Stomach (tissue), 9 donors: ENCODE data around the gene ANKS1A. TPM values are rescaled to one million over a fixed set of nuclear protein-coding genes. Genes with fewer than 3 reads are reported as not detected.
A peak's percentile ranks its signal among the peaks of the same experiment; 100 is the strongest.

Source experiments
- DNase-seq, 2 donors: peaks; one replicate each; pipeline versions ENCODE4 v3.0.0 to v3.0.0-alpha.2; 2013 to 2019
- H3K27ac ChIP-seq, 5 donors: fragments of 200-600 bp in 4 of 5; sonication (generic) in 4 of 5; one replicate each; pipeline ENCODE4 v1.5.1; 2013 to 2019; ENCODE audit warnings: mild to moderate bottlenecking in 1 of 5, moderate library complexity in 1 of 5
- H3K27me3 ChIP-seq, 3 donors: fragments of 200-600 bp; sonication (generic); one replicate each; pipeline ENCODE4 v1.5.1; 2017 to 2019; ENCODE audit warnings: mixed run types in 1 of 3
- H3K36me3 ChIP-seq, 4 donors: fragments of 200-600 bp; sonication (generic); 1 replicate in 3 of 4; 2 replicates in 1 of 4; pipeline ENCODE4 v1.5.1; 2016 to 2019
- H3K4me1 ChIP-seq, 4 donors: fragments of 200-600 bp; sonication (generic); one replicate each; pipeline ENCODE4 v1.5.1; 2016 to 2019
- H3K4me3 ChIP-seq, 4 donors: fragments of 200-600 bp; sonication (generic) in 3 of 4; one replicate each; pipeline ENCODE4 v1.5.1; 2016 to 2019; ENCODE audit warnings: mild to moderate bottlenecking in 1 of 4
- H3K9me3 ChIP-seq, 4 donors: fragments of 200-600 bp; sonication (generic); one replicate each; pipeline ENCODE4 v1.5.1; 2016 to 2019
- CTCF ChIP-seq, 7 experiments: fragments of 450-650 bp in 4 of 7; fragments of 200-600 bp in 3 of 7; sonication (generic) in 3 of 7; IDR thresholded peaks; one replicate each; pipeline ENCODE4 v1.5.1; 2016 to 2019; ENCODE audit warnings: antibody characterized with exemption in 7 of 7, control low read depth in 2 of 7, mild to moderate bottlenecking in 1 of 7
- EP300 ChIP-seq: sonication (generic); formaldehyde crosslinking; IDR thresholded peaks from one replicate; pipeline ENCODE4 v1.6.1; 2017; ENCODE audit warnings: antibody characterized with exemption
- POLR2A ChIP-seq, 4 donors: fragments of 450-650 bp; IDR thresholded peaks; one replicate each; pipeline ENCODE4 v1.6.1; 2016; ENCODE audit warnings: antibody characterized with exemption in 4 of 4, control low read depth in 2 of 4, mild to moderate bottlenecking in 1 of 4, moderate library complexity in 1 of 4
- POLR2AphosphoS5 ChIP-seq, 3 donors: sonication (generic); formaldehyde crosslinking; IDR thresholded peaks; one replicate each; pipeline ENCODE4 v1.6.1; 2016; ENCODE audit warnings: antibody characterized with exemption in 3 of 3
- WGBS, 5 donors: extraction: QIAGEN DNeasy Blood & Tissue Kit in 3 of 5; methylation state at CpG; one replicate each; pipeline versions ENCODE4 v1.1.5 to v1.1.7; 2013 to 2018; 5-methylcytosine and 5-hydroxymethylcytosine counted together
- intact Hi-C: fragments of 100-400 bp; cut with DNase I; formaldehyde crosslinking; loops from one replicate; pipeline ENCODE4 v1.15.1; 2023; ENCODE audit warnings: low total_unique reads
- polyA plus RNA-seq, 3 donors: library from polyadenylated mRNA; stranded (reverse); fragments of 200-250 nt; gene quantifications; one replicate each; pipeline ENCODE4 v1.2.3, GENCODE V29; 2013
- total RNA-seq, 5 donors: library from RNA; depleted of rRNA; stranded (reverse); fragments of >200 nt; gene quantifications; one replicate each; pipeline versions ENCODE4 v1.1.0 to v1.2.3, GENCODE V29; 2014 to 2016
- donor health status: healthy with polysubstance abuse.
- donor health status: Bipolar disorder and iron deficiency.
- donor health status: healthy.

Gene ANKS1A
- total and polyA plus RNA-seq, 8 donors, result 6.1 to 40.6 (median 21.5) TPM

GRCh38 chr6:35018746-35019145 lies 129.7 kb downstream of the ANKS1A start:
- Histone ChIP-seq H3K4me3 (peak overlapping the region; percentile 40 to 54 (median 47)), H3K27me3 (no peaks in the 10 kb centered on the region), H3K9me3 (no peaks in the 10 kb centered on the region), H3K36me3 (peaks cover 0 to 14% (median 11%) of the 10 kb centered on the region in 4 donors), H3K27ac (peak overlapping the region in 4 of 5 donors; percentile 90 to 92 (median 90)), H3K4me1 (peaks cover 53 to 90% (median 73%) of the 10 kb centered on the region in 4 donors)
- 43 to 59% (median 50%) methylated on average over 2 of the region's 2 CpGs for WGBS, 5 donors
- TF ChIP-seq CTCF (IDR thresholded peaks at IDR 0.05) (no peak), POLR2AphosphoS5 (IDR thresholded peaks at IDR 0.05) (no peak), POLR2A (IDR thresholded peaks at IDR 0.05) (no peak)
- intact Hi-C loops, result no loop called here
- no peak for DNase-seq

GRCh38 chr6:35019171-35019570 lies 130.1 kb downstream of the ANKS1A start:
- no peak for DNase-seq
- TF ChIP-seq POLR2A (IDR thresholded peaks at IDR 0.05), result no peak
- no peak for TF ChIP-seq CTCF (IDR thresholded peaks at IDR 0.05)
- TF ChIP-seq POLR2AphosphoS5 (IDR thresholded peaks at IDR 0.05), result no peak
- TF ChIP-seq EP300, result no peak
- H3K27ac ChIP-seq, result peak overlapping the region in 4 of 5 donors; percentile 90 to 92 (median 90)
- peaks cover 0 to 14% (median 11%) of the 10 kb centered on the region in 4 donors for H3K36me3 ChIP-seq
- H3K9me3 ChIP-seq, result no peaks in the 10 kb centered on the region
- intact Hi-C loops, result no loop called here
- 30 to 59% (median 42%) methylated on average over 1 of the region's 1 CpG for whole genome bisulfite sequencing, 5 donors
- H3K4me1 ChIP-seq, result peaks cover 53 to 94% (median 77%) of the 10 kb centered on the region in 4 donors
- H3K4me3 ChIP-seq, result peak overlapping the region; percentile 40 to 54 (median 47)
- H3K27me3 ChIP-seq, result no peaks in the 10 kb centered on the region

- intact Hi-C loops, result no loop called here
- TF ChIP-seq POLR2AphosphoS5 (IDR thresholded peaks at IDR 0.05) (no peak), EP300 (no peak), CTCF (IDR thresholded peaks at IDR 0.05) (no peak), POLR2A (IDR thresholded peaks at IDR 0.05) (no peak)
- H3K27ac ChIP-seq, result peak overlapping the region in 4 of 5 donors; percentile 90 to 92 (median 90)
- 77 to 93% (median 88%) methylated on average over 4 of the region's 4 CpGs for WGBS, 5 donors
- DNase-seq, result no peak
- H3K4me1 ChIP-seq, result peaks cover 57 to 97% (median 81%) of the 10 kb centered on the region in 4 donors
- H3K9me3 ChIP-seq, result no peaks in the 10 kb centered on the region
- no peaks in the 10 kb centered on the region for H3K27me3 ChIP-seq
- H3K36me3 ChIP-seq, result peaks cover 0 to 14% (median 11%) of the 10 kb centered on the region in 4 donors
- H3K4me3 ChIP-seq, result peak overlapping the region; percentile 40 to 54 (median 47)
Observed at GRCh38 chr6:35019831-35020230, 130.8 kb downstream of the ANKS1A start.

GRCh38 chr6:35021004-35021403 lies 131.9 kb downstream of the ANKS1A start:
- intact Hi-C loops, result no loop called here
- H3K36me3 ChIP-seq, result peaks cover 0 to 14% (median 11%) of the 10 kb centered on the region in 4 donors
- peaks cover 55 to 97% (median 84%) of the 10 kb centered on the region in 4 donors for H3K4me1 ChIP-seq
- no peak for TF ChIP-seq POLR2AphosphoS5 (IDR thresholded peaks at IDR 0.05)
- H3K27ac ChIP-seq, result peak overlapping the region; percentile 62 to 92 (median 90)
- DNase-seq, result peak; percentile 47 to 55
- H3K4me3 ChIP-seq, result peak overlapping the region; percentile 19 to 51 (median 42)
- no peaks in the 10 kb centered on the region for H3K9me3 ChIP-seq
- WGBS, 5 donors, result 22 to 43% (median 38%) methylated on average over 3 of the region's 3 CpGs
- no peaks in the 10 kb centered on the region for H3K27me3 ChIP-seq
